HG02623 (cell line): ENCODE measurements around the gene VEZF1.

Experiments used
- ATAC-seq: cut with Tn5 transposase; IDR thresholded peaks from one replicate; pipeline ENCODE4 v1.9.1; 2021; ENCODE audit warnings: moderate library complexity; ENCODE audit not compliant: unreplicated experiment

The VEZF1 gene

DNA sequence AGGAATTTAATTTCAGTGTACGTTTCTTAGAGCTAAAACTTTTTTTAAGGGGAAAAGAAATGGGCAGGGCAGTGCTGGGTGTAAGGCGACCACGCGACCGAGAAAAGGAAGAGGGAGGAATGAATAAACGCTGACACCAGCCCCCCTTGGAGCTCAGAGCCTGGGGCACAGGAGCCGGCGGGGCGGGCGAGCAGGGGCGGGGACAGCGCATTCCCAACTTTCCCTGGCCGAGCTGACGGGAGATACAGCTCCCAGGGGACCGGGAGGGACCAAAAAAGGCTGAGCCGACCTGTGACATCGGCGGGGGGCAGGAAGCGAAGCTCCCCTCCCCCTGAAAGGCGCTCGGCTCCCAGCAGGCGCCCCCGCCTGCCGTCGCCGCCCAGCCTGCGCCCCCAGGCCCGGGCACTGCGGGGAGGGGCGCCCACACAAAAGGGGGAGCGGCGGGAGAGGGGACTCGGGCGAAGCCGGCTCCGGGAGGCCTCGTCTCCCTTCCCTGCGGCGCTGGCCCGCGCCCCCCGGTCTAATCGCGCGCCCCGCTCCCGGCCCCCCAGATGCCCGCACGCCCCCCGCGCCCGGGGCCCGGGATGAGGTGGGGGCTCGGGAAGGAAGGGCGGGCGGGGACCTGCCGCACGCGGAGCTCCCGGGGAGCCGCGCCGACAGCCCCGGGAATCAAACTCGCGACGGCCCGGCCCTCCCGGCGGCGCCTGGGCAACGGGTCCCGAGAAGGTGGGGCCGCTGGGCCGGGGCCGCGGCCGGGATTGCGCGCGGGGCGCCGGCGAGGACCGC lies 33.5 kb downstream of the VEZF1 start:
- ATAC-seq: no peak

DNA sequence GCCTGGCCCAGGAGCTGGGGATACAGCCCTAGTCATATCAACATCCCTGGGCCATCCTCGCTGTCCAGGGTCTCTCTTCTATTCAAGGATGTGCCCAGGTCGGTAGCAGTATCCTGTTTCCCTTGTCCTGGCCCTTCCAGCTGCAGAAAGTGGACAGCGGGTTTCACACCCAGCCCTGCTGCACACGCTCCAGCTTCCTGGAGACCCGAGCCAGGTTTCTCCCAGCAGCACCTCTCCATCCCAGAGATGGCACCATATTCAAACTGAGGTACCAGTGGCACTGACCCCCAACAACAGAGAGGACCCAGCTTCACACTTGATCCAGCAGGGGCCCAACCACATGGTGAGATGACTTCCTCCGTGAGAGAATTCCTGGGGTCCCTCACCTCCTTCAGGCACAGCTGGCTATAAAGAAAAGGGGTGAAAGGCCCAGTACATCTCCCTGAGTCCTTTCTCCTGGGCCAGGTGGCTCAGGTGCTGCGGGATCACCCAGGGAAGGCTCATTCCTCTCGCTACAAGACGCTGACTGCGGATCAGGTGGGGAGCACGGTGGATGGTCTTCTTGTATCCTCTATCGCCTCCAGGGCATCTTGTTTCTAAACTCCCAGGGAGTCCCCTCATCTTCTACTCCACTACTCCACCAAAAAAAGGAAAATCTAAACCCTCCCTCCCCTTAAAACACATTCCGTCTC lies 34.2 kb downstream of the VEZF1 start:
- ATAC-seq: no peak

DNA sequence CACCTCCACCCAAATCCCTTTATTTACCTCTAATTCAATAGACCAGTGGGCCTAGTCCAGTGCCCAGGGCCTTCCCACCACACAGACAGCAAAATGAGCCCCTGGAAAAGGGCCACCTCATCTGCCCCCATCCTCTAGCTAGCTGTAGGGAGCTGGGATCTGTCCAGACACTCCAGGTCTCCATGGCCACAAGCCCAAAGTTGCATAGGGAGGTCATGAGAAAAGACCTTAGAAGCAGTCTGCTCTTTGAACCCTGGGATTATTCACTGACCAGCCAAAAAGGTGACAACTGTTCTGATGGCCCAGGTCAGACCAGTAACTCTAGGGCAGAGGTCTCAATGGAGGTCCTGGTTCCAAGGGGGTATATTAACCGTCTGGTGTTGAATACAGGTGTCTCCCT lies 34.8 kb downstream of the VEZF1 start:
- no peak for ATAC-seq

DNA sequence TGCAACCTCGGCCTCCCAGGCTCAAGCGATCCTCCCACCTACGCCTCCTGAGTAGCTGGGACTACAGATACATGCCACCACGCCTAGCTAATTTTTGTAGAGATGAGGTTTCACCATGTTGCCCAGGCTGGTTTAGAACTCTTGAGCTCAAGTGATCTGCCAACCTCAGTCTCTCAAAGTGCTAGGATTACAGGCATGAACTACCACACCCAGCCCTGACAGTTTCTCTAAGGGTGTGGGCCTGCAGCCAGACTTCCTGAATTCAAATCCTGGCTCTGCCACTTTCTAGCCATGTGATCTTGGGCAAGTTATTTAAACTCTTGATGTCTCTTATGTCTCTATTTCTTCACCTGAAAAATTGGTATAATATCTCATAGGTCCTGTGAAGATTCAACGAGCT lies 38.4 kb downstream of the VEZF1 start:
- ATAC-seq: no peak

DNA sequence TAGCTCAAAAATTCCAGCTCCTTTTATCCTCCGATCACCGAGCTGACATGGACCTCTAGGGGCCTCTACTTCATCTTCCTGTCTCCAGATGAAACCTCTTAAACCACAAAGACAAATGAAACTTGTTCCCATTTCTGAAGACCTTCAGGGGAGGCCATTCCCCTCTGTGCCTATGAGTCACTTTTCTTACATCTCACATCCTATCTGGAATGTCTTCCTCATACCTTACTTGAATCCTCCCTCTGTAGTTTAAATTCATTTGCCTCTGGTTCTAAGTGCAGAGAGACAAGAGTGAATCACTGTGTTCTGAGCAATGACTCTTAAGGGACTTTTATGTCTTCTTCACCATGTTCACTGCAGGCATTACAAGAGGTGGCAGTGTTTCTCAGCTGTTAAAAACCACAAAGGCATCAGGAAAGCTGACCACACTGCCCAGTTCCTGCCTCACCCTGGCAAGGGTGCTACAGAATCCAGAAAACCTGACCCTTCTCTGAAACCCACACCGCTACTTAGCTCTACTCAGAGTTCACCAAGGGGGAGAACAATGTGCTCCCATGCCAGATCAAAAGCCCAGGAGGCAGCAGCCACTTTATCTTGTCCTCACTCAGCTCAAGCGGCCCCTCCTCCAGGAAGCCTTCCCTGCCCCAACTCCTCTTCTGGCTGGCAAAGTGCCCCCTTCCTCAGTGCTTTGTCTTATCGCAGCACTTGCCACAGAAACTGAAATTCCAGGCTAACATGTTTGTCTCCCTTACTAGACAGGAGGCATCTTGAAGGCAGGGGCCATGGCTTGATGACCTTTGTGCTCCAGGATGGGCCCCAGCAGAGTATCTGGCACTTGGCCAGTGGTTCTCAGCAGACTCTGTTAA lies 39.3 kb downstream of the VEZF1 start:
- ATAC-seq: no peak

DNA sequence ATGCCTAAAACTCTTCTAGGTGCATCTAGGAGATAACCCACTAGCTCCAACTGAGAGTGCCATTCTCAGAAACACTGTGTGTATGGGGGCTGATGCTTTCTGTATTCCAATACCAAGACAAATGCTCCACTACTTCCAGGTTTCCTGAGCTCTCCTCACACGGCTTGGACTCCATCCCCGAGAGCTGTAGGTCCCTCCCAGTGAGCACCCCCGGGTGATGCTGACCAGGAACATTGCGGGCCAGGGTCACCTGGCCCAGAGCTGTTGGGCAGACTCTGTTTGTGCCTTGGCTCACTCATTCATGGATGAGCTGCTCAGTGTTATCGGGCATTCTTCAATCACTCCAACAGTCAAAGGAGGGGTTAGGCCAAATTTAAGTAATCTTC lies 39.9 kb downstream of the VEZF1 start:
- no peak for ATAC-seq

DNA sequence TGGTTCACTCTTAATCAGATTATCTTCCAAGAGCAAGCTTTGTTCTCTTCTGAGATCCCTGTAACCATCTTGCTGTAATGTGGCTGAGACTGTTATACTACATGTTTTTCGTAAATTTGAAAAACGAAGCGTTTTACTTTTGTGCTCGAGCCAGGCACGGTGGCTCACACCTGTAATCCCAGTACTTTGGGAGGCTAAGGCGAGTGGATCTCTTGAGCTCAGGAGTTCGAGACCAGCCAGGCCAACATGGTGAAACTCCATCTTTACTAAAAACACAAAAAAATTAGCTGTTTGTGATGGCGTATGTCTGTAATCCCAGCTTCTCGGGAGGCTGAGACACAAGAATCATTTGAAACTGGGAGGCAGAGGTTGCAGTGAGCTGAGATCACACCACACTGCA lies 40.7 kb downstream of the VEZF1 start:
- no peak for ATAC-seq

DNA sequence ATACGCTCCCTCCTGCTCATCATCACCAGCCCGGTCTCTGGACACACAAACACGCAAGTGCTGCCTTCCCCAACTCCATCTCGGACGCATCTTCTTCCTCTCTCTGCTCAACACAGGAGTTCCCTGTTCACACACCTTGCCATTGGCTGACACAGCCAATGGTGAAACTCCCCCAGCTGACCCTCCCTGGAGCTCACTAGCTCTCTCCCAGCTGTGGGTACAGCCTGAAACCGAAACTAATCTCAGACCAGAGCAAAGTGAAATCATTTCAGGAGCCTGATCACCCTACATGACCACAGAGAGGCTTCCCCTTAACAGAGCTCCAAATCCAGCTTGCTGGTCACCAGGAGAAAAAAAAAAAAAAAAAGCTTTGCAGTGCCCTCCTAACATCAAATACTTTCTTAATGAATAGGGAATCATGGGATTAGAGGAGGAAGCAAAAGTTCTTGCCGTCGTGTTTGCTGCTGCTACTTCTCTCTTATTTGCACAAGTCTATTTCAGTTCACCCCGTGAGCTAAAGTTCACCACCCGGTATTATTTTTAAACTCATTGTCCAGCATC lies 41.2 kb downstream of the VEZF1 start:
- peak; percentile 88 for ATAC-seq

DNA sequence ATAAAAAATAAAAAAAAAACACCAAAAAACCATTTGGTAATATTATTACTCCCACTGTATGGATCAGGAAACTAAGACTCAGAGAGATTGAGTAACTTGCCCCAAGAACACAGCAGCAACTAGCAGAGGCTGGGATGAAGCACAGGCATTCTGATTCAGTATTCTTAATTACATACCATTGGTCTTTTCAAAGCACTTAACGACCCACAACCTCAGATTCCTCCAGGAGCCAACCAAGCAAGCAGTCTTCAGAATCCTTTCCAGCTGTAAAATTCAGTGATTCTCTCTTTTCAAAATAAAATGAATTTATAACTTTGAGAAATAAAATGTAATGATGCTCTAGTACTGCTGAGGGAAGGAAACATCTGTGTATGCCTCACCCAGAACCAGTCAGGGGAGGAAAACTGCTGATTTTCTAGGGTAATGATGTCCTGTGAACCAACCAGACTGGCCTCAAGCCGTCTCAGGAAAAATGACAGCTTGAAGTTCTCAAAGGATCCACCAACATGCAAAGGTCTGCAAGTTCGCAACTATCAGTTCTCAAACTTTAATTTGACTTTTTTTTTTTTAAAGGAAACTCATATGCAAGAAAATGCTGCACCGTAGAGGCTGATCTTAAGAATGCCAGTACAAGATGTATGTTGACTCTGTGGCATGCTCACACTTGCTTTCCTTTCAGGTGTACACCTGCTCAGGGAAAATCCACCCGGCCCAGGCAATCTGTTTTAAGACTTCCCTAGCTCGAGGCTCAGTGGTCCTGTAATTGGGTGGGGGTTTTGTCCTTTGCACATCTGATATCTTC lies 41.9 kb downstream of the VEZF1 start:
- ATAC-seq: peak; percentile 6

DNA sequence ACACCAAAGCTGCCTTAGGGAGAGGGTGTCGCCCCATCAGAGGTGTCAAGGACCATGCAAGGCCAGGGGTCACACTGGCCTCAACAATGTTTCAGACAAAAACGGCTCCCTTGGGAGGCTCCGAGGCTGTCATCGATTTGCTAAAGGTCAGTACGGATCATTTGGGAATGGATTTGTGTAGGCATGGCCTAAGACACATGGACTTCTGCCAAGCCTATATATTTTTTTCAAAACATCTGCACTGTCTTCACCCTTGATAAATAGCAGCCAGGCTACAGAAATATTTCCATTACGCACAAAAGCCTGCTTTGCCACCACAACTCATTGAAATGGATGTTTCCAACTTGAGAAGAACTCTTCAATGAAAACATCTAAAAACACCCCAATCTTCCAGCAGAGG lies 43.1 kb downstream of the VEZF1 start:
- no peak for ATAC-seq

DNA sequence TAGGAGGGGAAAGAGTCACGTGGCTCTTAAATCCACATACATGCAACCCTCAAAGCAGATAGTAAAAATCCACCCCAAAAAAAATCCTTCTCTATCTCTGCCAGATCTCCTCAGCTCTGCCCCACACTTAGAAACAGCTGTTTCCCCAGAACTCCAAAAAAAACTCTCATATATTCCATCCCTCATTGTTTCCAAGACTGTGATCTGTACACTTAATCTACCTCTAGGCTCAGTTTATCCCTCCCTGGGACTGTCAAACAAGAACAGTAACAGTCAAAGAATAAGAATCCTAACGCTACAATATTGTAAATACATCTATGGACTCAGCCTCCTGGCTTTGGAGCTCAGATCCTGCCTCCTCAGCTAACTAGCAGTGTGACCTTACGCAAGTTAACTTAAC lies 44.4 kb downstream of the VEZF1 start:
- no peak for ATAC-seq

DNA sequence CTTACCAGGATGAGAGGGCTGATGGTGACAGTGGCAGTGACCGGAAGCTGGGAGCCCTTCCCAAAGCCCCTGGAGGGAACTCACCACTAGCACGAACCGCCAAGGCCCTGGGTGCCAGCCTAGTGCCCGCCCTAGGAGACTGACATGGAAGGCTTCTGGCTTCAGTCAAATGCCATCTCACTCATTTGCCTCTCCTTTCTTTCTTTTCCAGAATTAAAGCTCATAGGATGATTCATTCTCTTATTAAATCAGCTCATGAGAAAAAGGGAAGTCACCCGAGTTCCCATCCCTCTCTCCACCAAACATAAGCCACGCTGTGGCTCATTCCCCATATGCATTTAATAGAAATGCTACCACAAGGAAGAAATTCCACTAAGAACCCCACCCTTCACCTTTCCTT lies 44.9 kb downstream of the VEZF1 start:
- no peak for ATAC-seq

DNA sequence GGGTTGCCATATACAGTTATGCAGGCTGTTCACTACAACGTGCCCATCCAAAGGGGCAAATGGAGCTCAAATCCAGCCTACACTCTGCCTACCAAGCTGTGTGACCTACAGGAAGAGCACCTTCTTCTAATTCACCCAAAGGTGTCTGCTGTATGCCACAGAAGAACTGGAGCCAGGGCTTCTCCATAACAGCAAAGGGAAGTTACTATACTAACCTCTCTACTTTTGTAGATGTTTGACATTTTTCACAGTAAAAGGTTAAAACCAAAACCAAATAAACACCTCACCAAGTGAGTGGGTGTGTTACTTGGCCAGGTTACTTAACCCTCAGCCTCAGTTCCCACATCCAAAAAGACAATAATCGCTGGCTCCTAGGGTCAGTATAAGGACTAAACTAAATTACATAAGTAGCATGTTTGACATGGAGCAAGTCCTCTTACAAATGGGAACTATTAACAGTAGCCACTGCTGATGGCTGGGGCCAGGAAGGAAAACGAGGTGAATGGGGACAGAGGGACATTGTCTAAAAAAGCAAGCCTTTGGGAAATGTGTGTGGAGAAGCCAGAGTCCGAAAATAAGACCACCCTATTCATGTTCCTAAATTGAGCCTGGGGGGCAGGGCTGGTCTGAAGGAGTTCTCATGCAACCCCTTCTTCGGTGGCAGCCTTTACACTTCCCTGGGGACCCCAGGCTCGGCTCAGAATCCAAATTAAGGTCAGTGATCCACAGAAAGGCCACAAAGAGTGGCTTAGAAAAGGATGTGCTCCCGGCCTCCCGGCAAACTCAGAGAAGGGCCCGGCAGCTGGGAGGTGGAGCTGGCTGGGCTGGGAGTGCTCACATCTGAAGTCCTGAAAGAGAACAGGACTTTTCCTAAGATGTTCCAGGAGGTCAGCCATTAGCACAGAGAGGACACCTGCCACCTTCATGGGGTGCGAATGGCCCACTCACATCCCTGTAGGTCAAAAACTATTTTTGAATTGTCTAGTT lies 46.4 kb downstream of the VEZF1 start:
- ATAC-seq: no peak

DNA sequence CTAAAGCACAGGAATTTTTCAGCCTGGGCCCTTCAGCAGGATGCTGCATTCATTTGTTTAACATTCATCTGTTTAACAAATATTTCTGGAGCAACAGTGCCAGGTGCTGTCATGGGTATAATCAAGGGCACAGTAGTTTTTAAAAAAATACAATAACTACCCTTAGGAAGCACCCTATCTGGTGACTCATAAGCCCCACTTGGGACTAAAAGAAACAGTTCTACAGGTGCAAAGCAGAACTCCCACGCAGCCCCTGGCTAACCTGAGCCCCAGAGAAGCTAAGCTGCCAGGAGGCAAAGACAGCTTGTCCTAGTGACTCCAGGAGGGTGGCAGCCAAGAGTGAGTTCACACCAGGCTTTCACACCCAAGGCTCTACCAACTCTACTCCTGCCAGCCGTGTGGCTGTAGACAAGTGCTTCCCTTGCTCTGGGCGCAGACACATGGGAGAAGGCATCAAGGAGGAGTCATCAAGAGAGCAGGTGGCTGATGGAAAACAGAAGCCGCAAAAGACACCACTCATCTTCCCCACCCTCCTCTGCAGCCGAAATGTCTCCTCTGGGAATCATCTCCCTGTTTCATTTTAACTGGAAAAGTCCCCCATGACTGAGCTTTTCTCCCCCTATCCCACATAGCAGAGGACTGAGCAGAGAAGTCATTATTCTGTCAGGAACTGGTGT lies 47.3 kb downstream of the VEZF1 start:
- no peak for ATAC-seq

DNA sequence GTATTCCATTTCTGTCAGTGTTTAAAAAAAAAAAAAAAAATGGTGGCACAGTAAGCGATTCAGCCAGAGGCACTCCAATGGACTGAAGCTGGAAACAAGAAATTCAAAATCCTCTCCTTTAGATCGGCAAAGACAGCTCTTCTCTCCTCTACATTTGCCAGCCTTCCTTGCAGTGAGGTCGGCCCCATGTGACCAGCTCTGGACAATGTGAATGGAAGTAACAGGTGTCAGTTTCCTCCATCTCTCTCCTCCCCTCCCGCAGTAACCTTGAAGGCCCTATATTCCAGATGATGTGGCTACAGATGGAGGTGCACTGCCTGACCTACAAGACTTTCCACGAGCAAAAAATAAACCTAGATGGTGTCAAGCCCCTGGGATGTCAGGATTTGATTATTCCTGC lies 47.8 kb downstream of the VEZF1 start:
- ATAC-seq: no peak

DNA sequence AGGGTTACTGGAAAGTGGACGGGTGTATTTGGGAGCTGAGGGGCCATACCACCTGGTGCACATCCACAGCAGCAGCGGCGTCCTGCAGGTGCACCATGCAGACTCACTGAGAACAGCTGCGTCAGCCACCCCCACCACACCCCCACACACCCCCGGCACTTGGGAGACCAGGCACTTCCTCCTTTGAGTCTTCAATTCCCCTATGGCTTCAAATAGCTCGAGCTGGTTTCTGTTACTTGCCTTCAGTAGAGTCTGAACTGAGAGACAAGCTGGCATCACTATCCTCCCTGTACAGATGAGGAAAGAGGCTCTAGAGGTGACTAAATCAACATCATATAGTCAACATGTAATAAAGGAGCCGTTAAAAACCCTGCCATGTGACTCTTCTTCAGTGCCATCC lies 48.3 kb downstream of the VEZF1 start:
- peak; percentile 51 for ATAC-seq

DNA sequence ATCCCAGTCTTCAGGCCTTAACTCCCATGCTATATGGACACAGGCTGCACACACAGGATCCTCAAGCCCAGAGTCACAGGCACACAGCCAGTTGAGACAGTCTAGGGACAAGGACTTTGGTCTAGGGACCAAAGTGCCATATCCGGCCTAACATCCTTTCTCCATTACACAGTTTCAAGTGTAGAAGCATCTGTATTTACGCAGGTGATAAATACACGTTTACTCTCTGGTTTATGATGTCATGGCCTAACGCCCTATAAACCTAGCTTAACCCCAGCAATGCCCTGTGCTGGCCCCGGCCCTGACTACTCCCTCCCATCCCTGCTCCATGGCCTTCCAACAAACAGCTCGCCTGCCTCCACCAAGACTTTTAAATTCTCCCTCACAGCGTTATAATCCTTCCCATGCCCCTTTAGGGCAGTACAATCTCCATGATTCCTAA lies 50.0 kb downstream of the VEZF1 start:
- ATAC-seq: no peak

DNA sequence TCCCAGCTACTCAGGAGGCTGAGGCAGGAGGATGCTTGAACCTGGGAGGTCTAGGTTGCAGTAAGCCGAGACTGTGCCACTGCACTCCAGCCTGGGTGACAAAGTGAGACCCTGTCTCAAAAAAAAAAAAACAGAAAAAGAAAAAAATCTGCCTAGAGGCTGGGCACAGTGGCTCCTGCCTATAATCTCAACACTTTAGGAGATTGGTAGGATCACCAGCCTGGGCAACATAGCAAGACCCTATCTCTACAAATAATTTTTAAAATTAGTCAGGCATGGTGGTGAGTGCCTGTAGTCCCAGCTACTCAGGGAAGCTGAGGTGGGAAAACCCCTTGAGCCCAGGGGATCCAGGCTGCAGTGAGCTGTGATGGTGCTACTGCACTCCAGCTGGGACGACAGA lies 50.6 kb downstream of the VEZF1 start:
- ATAC-seq: no peak
